ENCODE data around the gene SORCS3. TPM values are rescaled to one million over a fixed set of nuclear protein-coding genes. Genes with fewer than 3 reads are reported as not detected.

SORCS3 gene
- total and polyA plus RNA-seq, 9 of the 15 experiments (the other 6 are each of a cell fraction or from before 2014, with no cell fraction given), result not detected

DNA sequence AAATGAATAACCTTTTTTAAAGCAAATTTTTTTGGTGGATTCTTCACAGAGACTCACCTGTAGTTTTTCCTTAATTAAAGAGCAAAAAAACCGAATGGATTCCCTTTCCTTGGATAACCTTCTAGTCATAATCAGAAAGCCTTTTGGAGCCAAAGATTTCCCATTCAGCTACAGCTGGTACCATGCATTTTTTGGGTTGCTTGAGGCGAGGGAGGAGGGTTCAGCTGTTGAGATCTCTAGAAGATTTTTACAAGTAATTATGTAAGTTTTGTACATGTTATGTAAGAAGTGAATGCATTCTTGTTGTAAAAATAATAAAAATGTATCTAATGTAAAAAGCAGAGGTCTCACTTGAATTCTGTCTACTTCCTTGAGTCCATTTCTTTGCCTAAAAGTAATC lies 463.2 kb downstream of the SORCS3 start:
- no peaks in the 10 kb centered on the region for H4K20me1 ChIP-seq (replicated peaks; ENCODE audit: control insufficient read depth, insufficient read depth, low read length)
- intact Hi-C loops (cut with micrococcal nuclease), result no loop called here
- no peak overlapping the region for H3K4me3 ChIP-seq
- H3K79me2 ChIP-seq (ENCODE audit: control insufficient read depth, insufficient read depth, low read length), result no peaks in the 10 kb centered on the region
- ChIA-PET POLR2A (no interaction called here), CTCF (ENCODE audit: low intra/inter-chr PET ratio) (no interaction called here)
- H2AFZ ChIP-seq (ENCODE audit: low read depth, low read length), result no peak overlapping the region
- H3K27ac ChIP-seq (ENCODE audit: extremely low read depth, low read depth, low read length), result no peak overlapping the region
- H3K27me3 ChIP-seq (ENCODE audit: control insufficient read depth in 2 of 2, insufficient read depth in 2 of 2, low read length in 2 of 2), result no peaks in the 10 kb centered on the region
- H3K4me1 ChIP-seq (replicated peaks in 1 of 2; ENCODE audit: control insufficient read depth in 2 of 2, insufficient read depth in 2 of 2, low read length in 2 of 2), result no peaks in the 10 kb centered on the region
- no peaks in the 10 kb centered on the region for H3K9me3 ChIP-seq (replicated peaks; ENCODE audit: control insufficient read depth, insufficient read depth, low read depth, low read length)
- no peak for ATAC-seq
- no peak overlapping the region for H3K9ac ChIP-seq (ENCODE audit: insufficient read depth in 1 of 2, low read depth in 2 of 2, low read length in 2 of 2)
- in situ Hi-C loops (cut with MboI), result no loop called here
- no peaks in the 10 kb centered on the region for H3K36me3 ChIP-seq (ENCODE audit: control insufficient read depth, insufficient read depth, low read length)
- WGBS (ENCODE audit: insufficient coverage, low coverage, missing lambda C conversion rate), result 0% methylated on average over 2 of the region's 2 CpGs
- H3K9me1 ChIP-seq (ENCODE audit: control insufficient read depth, insufficient read depth, low read length), result no peaks in the 10 kb centered on the region
- DNase-seq (ENCODE audit: extremely low read depth in 1 of 4, low spot score in 3 of 4), result no peak
- no peak for FAIRE-seq
- BruUV-seq (replicated peaks), result no TSS peak
- H3K4me2 ChIP-seq (ENCODE audit: insufficient read depth, low read length), result no peak overlapping the region
- no peak for TF ChIP-seq ARNT (IDR thresholded peaks at IDR 0.05)
- TF ChIP-seq SRSF1 (IDR thresholded peaks at IDR 0.05; ENCODE audit: low read depth, low read length), result no peak
- TF ChIP-seq, protein P1, sequence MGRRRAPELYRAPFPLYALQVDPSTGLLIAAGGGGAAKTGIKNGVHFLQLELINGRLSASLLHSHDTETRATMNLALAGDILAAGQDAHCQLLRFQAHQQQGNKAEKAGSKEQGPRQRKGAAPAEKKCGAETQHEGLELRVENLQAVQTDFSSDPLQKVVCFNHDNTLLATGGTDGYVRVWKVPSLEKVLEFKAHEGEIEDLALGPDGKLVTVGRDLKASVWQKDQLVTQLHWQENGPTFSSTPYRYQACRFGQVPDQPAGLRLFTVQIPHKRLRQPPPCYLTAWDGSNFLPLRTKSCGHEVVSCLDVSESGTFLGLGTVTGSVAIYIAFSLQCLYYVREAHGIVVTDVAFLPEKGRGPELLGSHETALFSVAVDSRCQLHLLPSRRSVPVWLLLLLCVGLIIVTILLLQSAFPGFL (CRISPR knock-in tag; IDR thresholded peaks at IDR 0.05), result no peak
- no peak for TF ChIP-seq POLR3A (IDR thresholded peaks at IDR 0.05; ENCODE audit: borderline replicate concordance, extremely low read depth, insufficient read depth, insufficient read length)
- no peak for TF ChIP-seq KDM4B (IDR thresholded peaks at IDR 0.05; ENCODE audit: borderline replicate concordance in 2 of 2, low read depth in 1 of 2)
- no peak for TF ChIP-seq CBX5 (IDR thresholded peaks at IDR 0.05; ENCODE audit: borderline replicate concordance, low read depth)
- no peak for TF ChIP-seq DMBX1 (CRISPR knock-in tag; IDR thresholded peaks at IDR 0.05; ENCODE audit: borderline replicate concordance)
- TF ChIP-seq, protein P2, sequence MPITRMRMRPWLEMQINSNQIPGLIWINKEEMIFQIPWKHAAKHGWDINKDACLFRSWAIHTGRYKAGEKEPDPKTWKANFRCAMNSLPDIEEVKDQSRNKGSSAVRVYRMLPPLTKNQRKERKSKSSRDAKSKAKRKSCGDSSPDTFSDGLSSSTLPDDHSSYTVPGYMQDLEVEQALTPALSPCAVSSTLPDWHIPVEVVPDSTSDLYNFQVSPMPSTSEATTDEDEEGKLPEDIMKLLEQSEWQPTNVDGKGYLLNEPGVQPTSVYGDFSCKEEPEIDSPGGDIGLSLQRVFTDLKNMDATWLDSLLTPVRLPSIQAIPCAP (CRISPR knock-in tag; IDR thresholded peaks at IDR 0.05; ENCODE audit: borderline replicate concordance), result no peak
- TF ChIP-seq RAD21 (CRISPR knock-in tag; conservative IDR thresholded peaks at IDR 0.05 in 1 of 2, IDR thresholded peaks at IDR 0.05 in 1 of 2), result no peak
- TF ChIP-seq NRF1 (conservative IDR thresholded peaks at IDR 0.05 in 1 of 2, IDR thresholded peaks at IDR 0.05 in 1 of 2), result no peak
- TF ChIP-seq, protein P3, sequence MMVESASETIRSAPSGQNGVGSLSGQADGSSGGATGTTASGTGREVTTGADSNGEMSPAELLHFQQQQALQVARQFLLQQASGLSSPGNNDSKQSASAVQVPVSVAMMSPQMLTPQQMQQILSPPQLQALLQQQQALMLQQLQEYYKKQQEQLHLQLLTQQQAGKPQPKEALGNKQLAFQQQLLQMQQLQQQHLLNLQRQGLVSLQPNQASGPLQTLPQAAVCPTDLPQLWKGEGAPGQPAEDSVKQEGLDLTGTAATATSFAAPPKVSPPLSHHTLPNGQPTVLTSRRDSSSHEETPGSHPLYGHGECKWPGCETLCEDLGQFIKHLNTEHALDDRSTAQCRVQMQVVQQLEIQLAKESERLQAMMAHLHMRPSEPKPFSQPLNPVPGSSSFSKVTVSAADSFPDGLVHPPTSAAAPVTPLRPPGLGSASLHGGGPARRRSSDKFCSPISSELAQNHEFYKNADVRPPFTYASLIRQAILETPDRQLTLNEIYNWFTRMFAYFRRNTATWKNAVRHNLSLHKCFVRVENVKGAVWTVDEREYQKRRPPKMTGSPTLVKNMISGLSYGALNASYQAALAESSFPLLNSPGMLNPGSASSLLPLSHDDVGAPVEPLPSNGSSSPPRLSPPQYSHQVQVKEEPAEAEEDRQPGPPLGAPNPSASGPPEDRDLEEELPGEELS (CRISPR knock-in tag; IDR thresholded peaks at IDR 0.05; ENCODE audit: borderline replicate concordance), result no peak
- TF ChIP-seq, protein P4, sequence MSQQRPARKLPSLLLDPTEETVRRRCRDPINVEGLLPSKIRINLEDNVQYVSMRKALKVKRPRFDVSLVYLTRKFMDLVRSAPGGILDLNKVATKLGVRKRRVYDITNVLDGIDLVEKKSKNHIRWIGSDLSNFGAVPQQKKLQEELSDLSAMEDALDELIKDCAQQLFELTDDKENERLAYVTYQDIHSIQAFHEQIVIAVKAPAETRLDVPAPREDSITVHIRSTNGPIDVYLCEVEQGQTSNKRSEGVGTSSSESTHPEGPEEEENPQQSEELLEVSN (IDR thresholded peaks at IDR 0.05; ENCODE audit: borderline replicate concordance in 1 of 2, extremely low read depth in 1 of 2, insufficient read depth in 1 of 2, insufficient read length in 1 of 2, low read depth in 1 of 2, low read length in 1 of 2, poor library complexity in 1 of 2, severe bottlenecking in 1 of 2), result no peak
- no peak for TF ChIP-seq MYNN (IDR thresholded peaks at IDR 0.05)
- TF ChIP-seq MYNN (CRISPR knock-in tag; IDR thresholded peaks at IDR 0.05), result no peak

Data from K562 (cell line).